ENCODE data around the gene SSH2.

DNA sequence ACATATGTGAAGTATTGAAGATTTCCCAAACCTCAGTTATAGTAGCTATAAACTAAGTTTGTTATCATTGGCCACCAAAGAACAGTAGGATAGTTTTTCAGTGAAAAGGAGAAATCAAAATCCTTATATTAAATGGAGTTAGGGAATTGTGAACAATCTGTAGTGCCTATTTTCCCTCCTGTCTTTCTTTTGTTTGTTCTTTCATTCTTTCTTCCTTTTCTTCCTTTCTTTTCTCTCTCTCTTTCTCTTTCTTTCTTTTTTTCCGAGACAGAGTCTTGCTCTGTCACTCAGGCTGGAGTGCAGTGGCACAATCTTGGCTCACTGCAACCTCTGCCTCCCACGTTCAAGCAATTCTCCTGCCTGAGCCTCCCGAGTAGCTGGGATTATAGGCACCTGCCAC, 48.8 kb downstream of the SSH2 start:
- TF ChIP-seq POLR2A (IDR thresholded peaks at IDR 0.05) = no peak
- TF ChIP-seq, protein P1, sequence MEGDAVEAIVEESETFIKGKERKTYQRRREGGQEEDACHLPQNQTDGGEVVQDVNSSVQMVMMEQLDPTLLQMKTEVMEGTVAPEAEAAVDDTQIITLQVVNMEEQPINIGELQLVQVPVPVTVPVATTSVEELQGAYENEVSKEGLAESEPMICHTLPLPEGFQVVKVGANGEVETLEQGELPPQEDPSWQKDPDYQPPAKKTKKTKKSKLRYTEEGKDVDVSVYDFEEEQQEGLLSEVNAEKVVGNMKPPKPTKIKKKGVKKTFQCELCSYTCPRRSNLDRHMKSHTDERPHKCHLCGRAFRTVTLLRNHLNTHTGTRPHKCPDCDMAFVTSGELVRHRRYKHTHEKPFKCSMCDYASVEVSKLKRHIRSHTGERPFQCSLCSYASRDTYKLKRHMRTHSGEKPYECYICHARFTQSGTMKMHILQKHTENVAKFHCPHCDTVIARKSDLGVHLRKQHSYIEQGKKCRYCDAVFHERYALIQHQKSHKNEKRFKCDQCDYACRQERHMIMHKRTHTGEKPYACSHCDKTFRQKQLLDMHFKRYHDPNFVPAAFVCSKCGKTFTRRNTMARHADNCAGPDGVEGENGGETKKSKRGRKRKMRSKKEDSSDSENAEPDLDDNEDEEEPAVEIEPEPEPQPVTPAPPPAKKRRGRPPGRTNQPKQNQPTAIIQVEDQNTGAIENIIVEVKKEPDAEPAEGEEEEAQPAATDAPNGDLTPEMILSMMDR (IDR thresholded peaks at IDR 0.05) = no peak
